ENCODE data around the gene EFNA2. TPM values are rescaled to one million over a fixed set of nuclear protein-coding genes. Genes with fewer than 3 reads are reported as not detected.

The EFNA2 gene
- total and polyA plus RNA-seq, 2 of the 4 experiments (the other 2 are of a cell fraction): not detected

DNA sequence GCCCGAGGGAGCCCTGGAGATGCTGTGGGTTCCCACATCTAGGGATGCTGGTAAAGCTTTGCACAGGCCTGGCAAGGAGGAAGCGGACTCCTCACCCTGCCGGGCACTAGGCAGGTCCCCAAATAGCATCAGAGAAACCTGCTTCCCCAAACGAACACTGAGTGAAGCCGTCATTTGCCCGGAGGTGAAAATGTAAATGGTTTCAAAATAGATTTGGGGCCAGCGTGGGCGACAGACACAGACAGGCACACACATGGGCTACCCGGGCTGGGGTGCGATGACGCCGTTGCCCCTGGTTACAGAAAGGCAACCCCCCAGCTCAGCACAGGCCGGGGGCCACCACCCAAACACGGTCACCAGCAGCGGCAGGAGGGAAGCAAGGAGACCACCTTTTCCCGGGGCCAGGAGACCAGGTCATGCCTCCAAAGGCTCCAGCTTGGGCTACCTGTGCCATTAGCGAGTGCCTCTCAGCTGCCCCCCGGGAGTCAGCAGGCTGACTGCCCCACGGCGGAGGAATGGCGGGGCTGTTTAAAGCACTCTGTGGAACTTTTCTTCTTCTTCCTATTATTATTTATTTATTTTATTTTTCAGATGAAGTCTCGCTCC lies 50.5 kb downstream of the EFNA2 start:
- Histone ChIP-seq H3K9ac (ENCODE audit: low read depth, low read length) (no peak overlapping the region), H3K4me3 (ENCODE audit: insufficient read depth, low read depth, low read length) (no peak overlapping the region), H4K91ac (ENCODE audit: insufficient read depth, low read depth, low read length) (no peak overlapping the region), H3K27me3 (ENCODE audit: control insufficient read depth, insufficient read depth, low read length) (peaks cover 7% of the 10 kb centered on the region), H3K14ac (replicated peaks; ENCODE audit: low read depth, low read length) (no peak overlapping the region), H2BK120ac (ENCODE audit: low read depth, low read length) (no peak overlapping the region), H4K20me1 (ENCODE audit: insufficient read depth, low read length) (no peaks in the 10 kb centered on the region), H2AK9ac (replicated peaks; ENCODE audit: low read depth, low read length, poor library complexity) (no peak overlapping the region), H3K4ac (ENCODE audit: low read depth, low read length) (no peak overlapping the region), H4K8ac (ENCODE audit: low read depth in 2 of 2, low read length in 2 of 2) (no peak overlapping the region), H3K18ac (ENCODE audit: low read depth, low read length) (no peak overlapping the region), H3K9me1 (ENCODE audit: insufficient read depth, low read length) (no peaks in the 10 kb centered on the region), H3K27ac (ENCODE audit: insufficient read depth, low read length) (no peak overlapping the region), H3K4me2 (ENCODE audit: low read depth, low read length) (no peak overlapping the region), H2AK5ac (ENCODE audit: low read depth, low read length) (no peak overlapping the region), H2BK20ac (ENCODE audit: low read depth, low read length) (no peak overlapping the region), H3K23ac (ENCODE audit: low read depth, low read length) (no peak overlapping the region), H3K9me3 (ENCODE audit: control insufficient read depth, insufficient read depth, low read length) (no peaks in the 10 kb centered on the region), H2BK15ac (ENCODE audit: low read depth, low read length) (no peak overlapping the region), H4K5ac (ENCODE audit: low read depth, low read length) (no peak overlapping the region), H3K79me1 (ENCODE audit: low read depth in 1 of 2, low read length in 2 of 2) (no peaks in the 10 kb centered on the region), H2AFZ (replicated peaks; ENCODE audit: low read length, poor library complexity) (no peak overlapping the region), H2BK5ac (ENCODE audit: low read depth, low read length, poor library complexity, severe bottlenecking) (no peak overlapping the region), H3K56ac (ENCODE audit: extremely low read depth, insufficient read depth, low read length) (no peak overlapping the region), H3K36me3 (ENCODE audit: control insufficient read depth, insufficient read depth, low read length) (no peaks in the 10 kb centered on the region), H3K4me1 (ENCODE audit: control insufficient read depth, insufficient read depth, low read length) (no peaks in the 10 kb centered on the region)
- ATAC-seq (ENCODE audit: low read depth) (no peak), DNase-seq (no peak)
- ChIA-PET POLR2A (ENCODE audit: unreplicated experiment) (no interaction called here), CTCF (no interaction called here)
- intact Hi-C loops (cut with micrococcal nuclease): no loop called here
- in situ Hi-C loops (cut with MboI; ENCODE audit: low sequenced_read_pairs): no loop called here
- no TSS peak for BruUV-seq (replicated peaks)
- WGBS, 2 experiments (ENCODE audit: extremely low coverage in 2 of 2, insufficient read length in 1 of 2): 88% methylated on average over 4 of the region's 22 CpGs; no CpG with 5 or more reads in 1 of the 2 experiments
- TF ChIP-seq RAD21 (IDR thresholded peaks at IDR 0.05; ENCODE audit: low read length) (no peak), POLR2A (IDR thresholded peaks at IDR 0.05; ENCODE audit: low read depth, low read length) (no peak), MXI1 (IDR thresholded peaks at IDR 0.05; ENCODE audit: borderline replicate concordance, low read depth, low read length) (no peak), CHD1 (IDR thresholded peaks at IDR 0.05; ENCODE audit: low read depth, low read length) (no peak), SMC3 (IDR thresholded peaks at IDR 0.05; ENCODE audit: low read depth, low read length) (no peak), FOS (IDR thresholded peaks at IDR 0.05; ENCODE audit: low read depth, low read length) (no peak), MAZ (IDR thresholded peaks at IDR 0.05; ENCODE audit: borderline replicate concordance, low read depth, low read length) (no peak), NFE2L2 (IDR thresholded peaks at IDR 0.05; ENCODE audit: low read depth, low read length) (no peak), BHLHE40 (IDR thresholded peaks at IDR 0.05; ENCODE audit: low read depth, low read length) (no peak), MAFK (IDR thresholded peaks at IDR 0.05; ENCODE audit: low read depth, low read length) (no peak), CTCF (conservative IDR thresholded peaks at IDR 0.05; ENCODE audit: low read depth, low read length) (no peak), CEBPB (IDR thresholded peaks at IDR 0.05; ENCODE audit: low read depth, low read length) (no peak), RFX5 (IDR thresholded peaks at IDR 0.05; ENCODE audit: low read depth, low read length) (no peak), ELK1 (IDR thresholded peaks at IDR 0.05; ENCODE audit: borderline replicate concordance, low read depth, low read length) (no peak), RCOR1 (IDR thresholded peaks at IDR 0.05; ENCODE audit: insufficient replicate concordance, low read length) (no peak)
- TF ChIP-seq, protein P1, sequence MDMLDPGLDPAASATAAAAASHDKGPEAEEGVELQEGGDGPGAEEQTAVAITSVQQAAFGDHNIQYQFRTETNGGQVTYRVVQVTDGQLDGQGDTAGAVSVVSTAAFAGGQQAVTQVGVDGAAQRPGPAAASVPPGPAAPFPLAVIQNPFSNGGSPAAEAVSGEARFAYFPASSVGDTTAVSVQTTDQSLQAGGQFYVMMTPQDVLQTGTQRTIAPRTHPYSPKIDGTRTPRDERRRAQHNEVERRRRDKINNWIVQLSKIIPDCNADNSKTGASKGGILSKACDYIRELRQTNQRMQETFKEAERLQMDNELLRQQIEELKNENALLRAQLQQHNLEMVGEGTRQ (IDR thresholded peaks at IDR 0.05; ENCODE audit: low read depth, low read length): no peak
- dilution Hi-C loops (cut with HindIII; ENCODE audit: low sequenced_read_pairs, unreplicated experiment): no loop called here

All from IMR-90 (cell line).